Transverse colon (tissue), 4 donors: ENCODE data around the gene TOX4. TPM values are rescaled to one million over a fixed set of nuclear protein-coding genes. Genes with fewer than 3 reads are reported as not detected.

Source experiments
- DNase-seq: peaks from one replicate; pipeline ENCODE4 v3.0.0-alpha.2; 2019
- H3K27ac ChIP-seq, 4 donors: fragments of 200-600 bp; sonication (generic); 2 replicates each; pipeline ENCODE4 v1.5.1; 2016 to 2018; ENCODE audit warnings: inconsistent platforms in 4 of 4
- H3K27me3 ChIP-seq: fragments of 200-600 bp; sonication (generic); 2 replicates; pipeline ENCODE4 v1.5.1; 2017; ENCODE audit warnings: inconsistent platforms
- H3K36me3 ChIP-seq, 4 donors: fragments of 200-600 bp; sonication (generic); 2 replicates each; pipeline ENCODE4 v1.5.1; 2017 to 2019; ENCODE audit warnings: inconsistent platforms in 4 of 4
- H3K4me1 ChIP-seq, 4 donors: fragments of 200-600 bp; sonication (generic); 2 replicates each; pipeline ENCODE4 v1.5.1; 2017 to 2020; ENCODE audit warnings: inconsistent platforms in 4 of 4
- H3K4me3 ChIP-seq, 4 donors: fragments of 200-600 bp; sonication (generic); 1 replicate in 1 of 4; 2 replicates in 3 of 4; pipeline versions ENCODE4 v1.5.1 to v1.6.1; 2017 to 2019; ENCODE audit warnings: inconsistent platforms in 4 of 4
- H3K9me3 ChIP-seq, 2 donors: fragments of 200-600 bp; sonication (generic); 2 replicates each; pipeline ENCODE4 v1.5.1; 2017 to 2019; ENCODE audit warnings: inconsistent platforms in 2 of 2
- CTCF ChIP-seq, 5 experiments: fragments of 200-600 bp in 3 of 5; fragments of 450-650 bp in 2 of 5; sonication (generic) in 3 of 5; IDR thresholded peaks; 1 replicate in 2 of 5; 2 replicates in 3 of 5; pipeline ENCODE4 v1.5.1; 2016 to 2017; ENCODE audit warnings: antibody characterized with exemption in 5 of 5, inconsistent platforms in 3 of 5, mild to moderate bottlenecking in 2 of 5, moderate library complexity in 1 of 5
- EP300 ChIP-seq: sonication (generic); formaldehyde crosslinking; IDR thresholded peaks from one replicate; pipeline ENCODE4 v1.6.1; 2017; ENCODE audit warnings: antibody characterized with exemption, low read depth
- POLR2A ChIP-seq: fragments of 450-650 bp; IDR thresholded peaks from one replicate; pipeline ENCODE4 v1.6.1; 2016; ENCODE audit warnings: antibody characterized with exemption, mild to moderate bottlenecking, moderate library complexity
- POLR2AphosphoS5 ChIP-seq, 3 donors: sonication (generic); formaldehyde crosslinking; IDR thresholded peaks; one replicate each; pipeline ENCODE4 v1.6.1; 2016; ENCODE audit warnings: antibody characterized with exemption in 3 of 3
- WGBS, 2 donors: methylation state at CpG; one replicate each; pipeline ENCODE4 v1.1.5; 2018; ENCODE audit warnings: low coverage in 1 of 2; 5-methylcytosine and 5-hydroxymethylcytosine counted together
- in situ Hi-C, 4 donors: fragments of 200-750 bp; cut with MboI; loops; one replicate each; pipeline versions ENCODE4 v1.15.0 to v1.15.1; 2017; ENCODE audit warnings: low sequenced_read_pairs in 3 of 4, low pct_ligation_motif_present in 1 of 4, low pct_unique_long_range_greater_than_20kb in 1 of 4
- intact Hi-C: fragments of 100-400 bp; cut with DNase I; formaldehyde crosslinking; loops from one replicate; pipeline ENCODE4 v1.15.1; 2023; ENCODE audit warnings: low total_unique reads
- total RNA-seq, 4 donors: library from RNA; depleted of rRNA; stranded (reverse); fragments of >200 nt; gene quantifications; one replicate each; pipeline ENCODE4 v1.1.0, GENCODE V29; 2016

TOX4 gene
- total RNA-seq, 4 donors from 2014 or later = 30.8 to 76.7 (median 51.5) TPM

DNA sequence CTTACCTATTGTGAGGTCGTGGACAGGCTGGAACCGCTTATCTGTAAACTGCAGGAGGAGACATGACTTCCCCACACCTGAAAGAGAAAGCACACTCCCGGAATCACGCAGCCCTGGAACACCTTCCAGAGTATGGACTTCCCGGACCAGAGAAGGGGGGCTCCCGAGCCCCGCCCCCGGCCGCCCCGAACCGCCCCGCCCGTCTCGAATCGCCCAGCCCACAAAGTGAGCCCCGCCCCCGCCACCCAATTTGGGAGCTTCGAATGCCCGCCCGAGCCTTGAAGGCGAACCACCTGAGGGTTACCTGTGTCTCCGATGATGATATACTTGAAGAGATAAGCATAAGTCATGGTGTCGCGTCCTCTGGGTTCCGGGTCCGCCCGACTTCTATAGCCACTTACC, 471 bp upstream of the TOX4 start:
- intact Hi-C loops (no loop called here), in situ Hi-C loops (no loop called here)
- TF ChIP-seq POLR2AphosphoS5 (IDR thresholded peaks at IDR 0.05) (peak in 2 of 3 donors; percentile 48 to 51), EP300 (no peak), CTCF (IDR thresholded peaks at IDR 0.05) (no peak), POLR2A (no peak)
- DNase-seq = peak; percentile 94
- 0% methylated on average over 1 to 18 of the region's 27 CpGs for WGBS, 2 donors
- no peaks in the 10 kb centered on the region for H3K27me3 ChIP-seq
- H3K27ac ChIP-seq = peak overlapping the region; percentile 84 to 96 (median 90)
- peaks cover 0 to 20% (median 2%) of the 10 kb centered on the region in 4 donors for H3K36me3 ChIP-seq
- H3K4me3 ChIP-seq = peak overlapping the region; percentile 22 to 94 (median 76)
- H3K9me3 ChIP-seq = no peaks in the 10 kb centered on the region
- H3K4me1 ChIP-seq = peaks cover 15 to 27% (median 18%) of the 10 kb centered on the region in 4 donors

DNA sequence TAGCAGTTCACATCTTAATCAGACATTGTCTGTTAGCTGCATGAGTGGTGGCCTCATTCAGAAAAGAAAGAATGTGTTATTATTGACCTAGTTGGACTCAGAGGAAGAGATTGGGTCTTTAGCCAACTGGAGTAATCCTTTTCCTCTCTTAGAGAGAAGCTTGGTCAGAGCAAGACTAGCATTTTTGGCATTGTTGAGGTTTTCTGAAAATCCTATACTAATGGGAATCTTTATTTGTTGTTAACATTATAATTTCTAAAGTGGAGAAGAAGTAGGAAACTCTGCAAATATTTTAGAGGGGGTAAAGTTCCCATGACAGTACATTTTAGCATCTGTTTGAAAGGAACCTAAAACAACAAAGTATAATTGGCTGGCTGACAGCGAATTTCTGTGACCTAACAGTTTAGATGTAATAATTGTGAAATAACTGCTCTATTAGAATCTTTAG, 9.7 kb downstream of the TOX4 start:
- intact Hi-C loops (no loop called here), in situ Hi-C loops (no loop called here)
- Histone ChIP-seq H3K4me3 (no peak overlapping the region), H3K27me3 (no peaks in the 10 kb centered on the region), H3K27ac (peak overlapping the region in 1 of 4 donors; percentile 1), H3K4me1 (no peaks in the 10 kb centered on the region), H3K36me3 (peaks cover 0 to 44% (median 20%) of the 10 kb centered on the region in 4 donors), H3K9me3 (no peaks in the 10 kb centered on the region)
- 85% methylated on average over 1 of the region's 1 CpG for WGBS, 2 donors
- TF ChIP-seq CTCF (IDR thresholded peaks at IDR 0.05) (no peak), EP300 (no peak), POLR2A (no peak), POLR2AphosphoS5 (IDR thresholded peaks at IDR 0.05) (no peak)
- DNase-seq = no peak

DNA sequence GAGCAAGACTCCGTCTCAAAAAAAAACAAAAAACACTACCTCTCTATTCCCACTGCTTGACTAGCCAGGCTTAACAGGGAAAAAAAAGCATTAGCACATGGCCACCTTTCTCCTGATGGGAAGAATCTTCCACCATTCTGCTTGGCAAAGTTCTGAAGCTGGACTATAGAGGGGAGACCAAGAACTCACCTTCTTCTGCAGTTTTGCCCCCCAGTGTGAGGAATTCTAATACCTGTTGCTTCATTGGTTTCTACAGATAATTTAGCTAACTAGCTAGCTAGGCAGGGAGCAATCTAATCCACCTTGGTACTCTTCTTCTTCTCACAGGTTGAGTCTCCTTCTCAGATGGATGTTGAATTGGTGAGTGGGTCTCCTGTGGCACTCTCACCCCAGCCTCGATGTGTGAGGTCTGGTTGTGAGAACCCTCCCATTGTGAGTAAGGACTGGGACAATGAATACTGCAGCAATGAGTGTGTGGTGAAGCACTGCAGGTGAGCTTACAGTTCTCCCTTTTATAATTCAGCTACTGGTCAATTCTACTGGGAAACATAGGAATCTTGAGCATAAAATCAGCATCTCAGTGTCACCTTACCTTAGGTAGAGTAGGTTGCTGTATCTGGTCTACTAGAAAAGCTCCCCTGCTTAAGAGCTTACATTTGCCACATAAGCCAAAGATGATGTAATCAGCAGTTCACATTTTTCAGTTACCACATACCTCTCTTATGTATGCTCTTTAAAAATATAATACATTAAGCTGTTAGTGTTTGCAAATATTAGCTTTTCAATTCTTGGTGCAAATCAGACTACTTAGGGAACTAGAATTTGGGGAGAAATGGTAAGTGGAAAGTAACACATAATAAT, 18.1 kb downstream of the TOX4 start:
- Histone ChIP-seq H3K27me3 (no peaks in the 10 kb centered on the region), H3K9me3 (no peaks in the 10 kb centered on the region), H3K4me1 (no peaks in the 10 kb centered on the region), H3K36me3 (peaks cover 0 to 80% (median 42%) of the 10 kb centered on the region in 4 donors), H3K4me3 (no peak overlapping the region), H3K27ac (no peak overlapping the region)
- WGBS, 2 donors = 74% methylated on average over 2 of the region's 2 CpGs; no CpG with 5 or more reads in 1 of the 2 donors
- in situ Hi-C loops (no loop called here), intact Hi-C loops (loop anchor here (2.0 kb wide), 1 partner anchor 56 kb away; no protein-coding TSS in a partner anchor)
- TF ChIP-seq CTCF (IDR thresholded peaks at IDR 0.05) (no peak), POLR2AphosphoS5 (IDR thresholded peaks at IDR 0.05) (no peak), POLR2A (no peak), EP300 (no peak)
- no peak for DNase-seq

GRCh38 chr14:21496453-21496852, 19.5 kb downstream of the TOX4 start:
- Histone ChIP-seq H3K4me3 (no peak overlapping the region), H3K36me3 (peaks cover 0 to 72% (median 38%) of the 10 kb centered on the region in 4 donors), H3K27me3 (no peaks in the 10 kb centered on the region), H3K27ac (no peak overlapping the region), H3K9me3 (no peaks in the 10 kb centered on the region), H3K4me1 (no peaks in the 10 kb centered on the region)
- in situ Hi-C loops = no loop called here
- DNase-seq = no peak
- intact Hi-C loops = no loop called here
- WGBS, 2 donors = 80 to 82% methylated on average over 1 to 2 of the region's 2 CpGs
- TF ChIP-seq CTCF (IDR thresholded peaks at IDR 0.05) (no peak), POLR2AphosphoS5 (IDR thresholded peaks at IDR 0.05) (no peak), EP300 (no peak), POLR2A (no peak)
